SK-N-MC (cell line): Measurements from ENCODE around the gene STRN4.

Source experiments
- EZH2 ChIP-seq: fragments of 200-600 bp; sonication (generic); IDR thresholded peaks from one replicate; pipeline ENCODE4 v1.6.1; 2017; ENCODE audit warnings: antibody characterized with exemption
- FOXP2 ChIP-seq: optimal IDR thresholded peaks from 2 replicates; pipeline ENCODE3; 2011; ENCODE audit warnings: mild to moderate bottlenecking, moderate library complexity; ENCODE audit not compliant: insufficient read depth; ENCODE audit errors: extremely low read length, control extremely low read depth
- POLR2AphosphoS5 ChIP-seq: IDR thresholded peaks from 2 replicates; pipeline ENCODE4 v1.6.1; 2012; ENCODE audit warnings: mild to moderate bottlenecking, low read depth, low read length, borderline replicate concordance

- no peak for TF ChIP-seq POLR2AphosphoS5
- TF ChIP-seq EZH2 = no peak
- no peak for TF ChIP-seq FOXP2
These were observed 22.8 kb downstream of the STRN4 start for GRCh38 chr19:46723471-46723870.
